GM19193 (cell line): ENCODE measurements around the gene PCDHB2.

Source experiments
- POLR2A ChIP-seq: IDR thresholded peaks from 4 replicates; pipeline ENCODE4 v1.6.1; 2011; ENCODE audit not compliant: insufficient read depth, insufficient read length; ENCODE audit errors: extremely low read depth

The PCDHB2 gene

DNA sequence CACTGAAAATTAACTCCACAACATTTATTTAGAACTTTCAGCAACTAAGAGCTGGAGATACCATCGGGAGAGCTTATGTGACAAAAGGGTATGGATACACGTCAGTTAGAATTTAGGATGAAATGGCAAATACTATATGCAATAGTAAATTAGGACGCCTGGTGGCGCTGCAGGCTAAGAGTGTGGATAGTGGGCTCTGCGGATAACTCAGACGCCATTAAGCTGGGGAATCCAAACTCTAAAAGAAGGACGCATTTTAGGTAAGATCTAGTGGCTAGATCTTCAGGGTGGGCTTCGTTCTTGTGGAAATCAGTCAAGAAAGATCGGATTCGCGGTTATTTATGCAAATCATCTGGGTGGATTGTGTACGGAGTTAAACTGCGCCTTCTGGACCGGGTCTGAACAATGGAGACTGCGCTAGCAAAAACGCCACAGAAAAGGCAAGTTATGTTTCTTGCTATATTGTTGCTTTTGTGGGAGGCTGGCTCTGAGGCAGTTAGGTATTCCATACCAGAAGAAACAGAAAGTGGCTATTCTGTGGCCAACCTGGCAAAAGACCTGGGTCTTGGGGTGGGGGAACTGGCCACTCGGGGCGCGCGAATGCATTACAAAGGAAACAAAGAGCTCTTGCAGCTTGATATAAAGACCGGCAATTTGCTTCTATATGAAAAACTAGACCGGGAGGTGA, 40.8 kb downstream of the PCDHB2 start, which contains the start of gene PCDHB5:
TSS of gene PCDHB5 (plus strand) at position 177 of the 688 bp plus-strand sequence. CDS start at position 406, 229 bp downstream.
- TF ChIP-seq POLR2A = no peak

DNA sequence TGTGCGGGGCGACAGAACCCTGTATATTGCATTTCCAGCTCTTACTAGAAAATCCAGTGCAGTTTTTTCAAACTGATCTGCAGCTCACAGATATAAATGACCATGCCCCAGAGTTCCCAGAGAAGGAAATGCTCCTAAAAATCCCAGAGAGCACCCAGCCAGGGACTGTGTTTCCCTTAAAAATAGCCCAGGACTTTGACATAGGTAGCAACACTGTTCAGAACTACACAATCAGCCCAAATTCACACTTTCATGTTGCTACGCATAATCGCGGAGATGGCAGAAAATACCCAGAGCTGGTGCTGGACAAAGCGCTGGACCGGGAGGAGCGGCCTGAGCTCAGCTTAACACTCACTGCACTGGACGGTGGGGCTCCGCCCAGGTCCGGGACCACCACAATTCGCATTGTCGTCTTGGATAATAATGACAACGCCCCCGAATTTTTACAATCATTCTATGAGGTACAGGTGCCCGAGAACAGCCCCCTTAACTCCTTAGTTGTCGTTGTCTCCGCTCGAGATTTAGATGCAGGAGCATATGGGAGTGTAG, 41.4 kb downstream of the PCDHB2 start:
- no peak for TF ChIP-seq POLR2A
